ENCODE data around the gene ANXA2.

GRCh38 chr15:60394689-60395097 lies 3.1 kb downstream of the ANXA2 start:
- no peak for TF ChIP-seq CTCF (IDR thresholded peaks at IDR 0.05)
- no peak for TF ChIP-seq POLR2A (IDR thresholded peaks at IDR 0.05)
